GDM1 (cell line): ENCODE measurements around the gene MEIKIN.
"Not testable (repeated sequence)": the region's sequence is repeated elsewhere in the genome, so short reads cannot be mapped to it uniquely, and the experiment has no call there.

Source experiments
- DNase-seq: peaks from one replicate; lab custom pipeline; 2025; lab: John Stamatoyannopoulos, UW

The MEIKIN gene

DNA sequence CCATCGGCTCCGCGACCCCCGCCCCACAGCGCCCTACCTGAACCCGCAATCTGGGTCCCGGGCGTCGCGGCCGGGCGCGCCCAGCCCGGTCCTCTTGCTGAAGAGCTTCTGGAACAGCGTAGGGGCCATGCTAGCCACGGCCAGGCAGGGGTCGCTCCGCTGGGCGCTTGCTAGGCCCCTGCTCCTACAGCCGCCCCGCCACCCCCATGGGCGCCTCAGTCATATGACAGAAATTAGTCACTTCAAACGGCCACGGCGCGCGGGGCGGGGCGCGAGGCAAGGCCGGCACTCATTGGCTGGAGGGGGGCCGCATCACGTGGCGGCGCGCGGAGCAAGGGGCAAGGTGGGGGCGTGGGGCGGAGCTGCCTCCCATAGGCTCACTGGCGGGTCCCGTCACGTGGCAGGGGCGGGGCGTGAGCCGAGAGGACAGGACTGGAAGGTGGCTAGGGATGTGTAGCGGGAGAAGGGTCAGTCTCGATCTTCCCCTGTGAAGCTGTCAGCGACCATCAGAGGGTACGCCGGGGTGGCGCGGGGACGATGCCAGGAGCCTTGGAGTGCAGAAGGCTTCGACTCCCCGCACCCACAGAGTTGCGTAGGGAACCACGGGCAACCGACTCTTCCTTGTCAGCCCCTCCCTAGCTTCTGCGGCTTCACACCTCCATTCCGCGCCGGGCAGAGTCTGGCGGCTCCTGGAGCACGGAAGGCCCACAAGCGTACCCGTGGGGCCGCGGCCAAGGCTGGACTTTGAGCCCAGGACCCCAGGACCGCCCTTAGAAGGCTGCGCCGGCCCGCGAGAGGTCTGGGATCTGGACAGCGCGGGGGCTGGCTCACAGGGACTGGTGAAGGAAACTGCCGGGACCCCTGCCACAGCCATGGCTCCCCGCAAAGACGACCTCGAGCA is 148.4 kb downstream of the MEIKIN start, which contains the start of gene FNIP1:
FNIP1 (minus strand) TSS at position 225 of the 901 bp plus-strand sequence; CDS start at position 129, 96 bp downstream.
- peak; percentile 97 for DNase-seq

DNA sequence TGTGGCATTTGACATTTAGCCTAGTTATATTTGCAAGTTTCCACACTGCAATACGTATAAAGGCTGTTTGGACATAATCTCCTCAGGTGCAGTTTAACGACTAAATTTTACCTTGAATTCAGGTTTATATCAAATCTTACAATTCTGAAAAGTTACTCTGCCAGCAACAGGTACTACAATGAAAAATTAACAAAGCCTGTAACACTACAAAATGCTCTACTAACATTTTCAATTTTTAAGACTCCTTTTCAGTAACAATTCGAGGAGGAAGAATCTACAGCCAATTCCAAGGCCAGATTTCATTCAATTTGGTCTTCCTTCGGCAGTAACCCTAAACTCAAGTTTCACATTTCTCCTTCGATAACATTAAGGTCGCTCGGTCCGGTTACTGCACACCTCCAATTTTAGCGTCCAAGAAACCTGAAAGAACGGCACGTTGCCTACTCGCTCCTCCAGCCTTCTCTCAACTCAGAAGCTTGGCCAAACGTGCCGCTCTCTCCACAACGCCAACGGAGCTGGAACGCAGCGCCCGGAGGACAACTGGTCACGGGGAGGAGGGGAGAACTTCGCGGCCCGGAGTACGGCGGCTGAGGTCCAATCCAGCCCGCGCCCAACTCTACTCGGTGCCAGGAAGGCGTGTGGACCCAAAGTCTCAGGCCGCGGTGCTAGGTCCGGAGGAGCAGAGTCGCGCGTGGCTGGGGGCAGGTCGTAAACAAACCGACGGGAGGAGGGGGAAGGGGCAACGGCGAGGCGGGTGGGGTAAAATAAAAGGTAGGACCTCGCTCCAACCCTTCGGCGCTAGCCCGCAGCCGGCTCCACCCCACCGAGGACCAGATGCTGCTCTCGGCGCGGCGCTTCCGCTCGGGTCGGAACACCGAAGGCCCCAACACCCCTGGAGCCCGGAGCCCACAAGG is 149.3 kb downstream of the MEIKIN start:
- DNase-seq, result no peak

DNA sequence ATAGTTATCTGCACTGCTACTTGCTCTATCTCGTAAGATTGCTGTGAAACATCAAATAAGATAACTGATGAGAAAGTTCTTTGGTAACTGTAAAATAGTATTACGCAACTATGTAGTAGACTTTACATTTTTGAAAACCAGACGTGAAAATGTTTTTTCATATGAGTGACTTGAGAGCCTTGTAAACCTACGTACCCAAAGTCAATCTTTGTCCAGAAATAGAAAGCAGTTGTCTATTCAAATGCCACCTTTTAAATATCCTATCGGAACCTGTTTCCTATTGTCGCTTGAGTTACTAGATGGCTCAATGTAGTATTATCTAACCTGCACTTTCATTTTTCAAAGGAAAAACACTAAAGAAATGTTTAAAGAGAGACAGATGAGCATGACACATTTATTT is 150.2 kb downstream of the MEIKIN start:
- DNase-seq, result no peak

DNA sequence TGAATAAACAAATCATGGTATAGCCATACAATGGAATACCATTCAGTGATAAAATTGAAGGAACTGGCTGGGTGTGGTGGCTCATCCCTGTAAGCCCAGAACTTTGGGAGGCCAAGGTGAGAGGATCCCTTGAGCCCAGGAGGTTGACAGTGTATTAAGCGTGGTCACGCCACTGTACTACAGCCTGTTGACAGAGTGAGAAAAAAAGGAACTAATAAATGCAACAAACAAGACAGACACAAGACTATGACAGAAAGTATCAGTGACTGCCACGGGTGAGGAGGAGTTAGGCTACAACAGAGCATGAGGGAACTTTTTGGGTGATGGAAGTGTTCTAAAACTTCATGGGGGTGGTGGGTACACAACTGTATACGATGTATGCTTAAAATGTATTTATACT is 150.9 kb downstream of the MEIKIN start:
- DNase-seq, result no peak

DNA sequence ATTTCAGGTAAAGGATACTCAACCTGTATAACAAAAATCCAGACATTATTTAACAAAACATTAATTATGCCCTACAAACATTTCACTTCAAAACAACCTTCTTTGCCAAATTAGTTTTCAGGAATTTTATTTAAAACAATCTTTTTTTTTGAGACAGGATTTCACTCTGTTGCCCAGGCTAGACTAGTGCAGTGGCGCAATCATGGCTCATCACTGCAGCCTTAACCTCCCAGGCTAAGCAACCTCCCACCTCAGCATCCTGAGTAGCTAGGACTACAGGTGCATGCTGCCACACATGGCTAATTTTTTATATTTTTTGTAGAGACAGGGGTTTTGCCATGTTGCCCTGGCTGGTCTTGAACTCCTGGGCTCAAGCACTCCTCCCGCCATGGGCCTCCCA is 152.6 kb downstream of the MEIKIN start:
- DNase-seq, result no peak

DNA sequence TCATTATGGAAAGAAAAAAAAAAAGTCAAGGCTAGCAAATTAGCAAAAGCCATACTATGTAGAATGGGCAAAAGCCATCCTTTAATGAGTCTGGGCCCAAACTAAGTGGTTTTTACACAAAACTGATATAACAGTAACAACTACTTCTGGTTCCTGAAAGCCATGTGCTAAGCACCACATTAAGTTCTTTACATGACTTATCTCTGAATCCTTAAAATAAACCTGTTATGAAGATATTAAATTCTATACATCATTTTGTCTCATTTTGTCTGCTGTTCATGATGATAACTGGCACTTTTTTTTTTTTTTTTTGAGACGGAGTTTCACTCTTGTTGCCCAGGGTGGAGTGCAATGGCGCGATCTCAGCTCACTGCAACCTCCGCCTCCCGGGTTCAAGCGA is 153.6 kb downstream of the MEIKIN start:
- DNase-seq, result no peak

DNA sequence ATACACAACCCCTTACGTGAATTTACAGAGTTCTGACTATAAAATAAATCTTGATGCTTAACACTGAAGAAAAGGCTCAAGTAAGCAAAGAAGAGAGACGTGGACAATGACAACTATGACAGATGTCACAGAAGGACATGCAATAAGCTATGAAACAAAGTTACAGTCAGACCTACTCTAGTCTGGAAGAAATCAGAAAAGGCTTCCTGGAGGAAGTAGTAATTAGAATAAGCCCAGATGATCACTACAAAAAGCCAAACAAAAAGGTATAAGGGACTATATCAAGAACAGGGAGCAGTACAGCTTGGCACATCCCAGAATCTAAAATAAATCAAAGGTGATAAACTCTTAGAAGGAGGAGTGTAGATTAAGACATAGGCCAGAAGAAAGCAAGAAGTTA is 154.9 kb downstream of the MEIKIN start:
- no peak for DNase-seq

DNA sequence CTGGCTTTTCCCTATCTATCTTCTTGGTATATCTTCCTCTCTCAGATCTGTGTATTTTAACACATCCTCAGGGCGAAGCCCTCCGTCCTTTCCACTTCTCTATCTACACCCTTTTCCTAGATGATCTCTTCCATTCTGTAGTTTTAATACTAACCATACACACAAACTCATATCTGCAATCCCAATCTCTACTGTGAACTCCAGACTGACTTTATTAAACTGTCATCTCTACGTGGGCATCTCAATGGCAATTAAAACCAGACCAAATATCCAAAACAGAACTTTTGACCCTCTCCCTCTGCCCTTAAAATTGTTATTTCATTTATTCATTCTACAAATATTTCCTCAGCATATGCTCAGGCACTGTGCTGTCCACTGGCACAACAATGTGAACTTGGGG is 155.7 kb downstream of the MEIKIN start:
- DNase-seq, result no peak

DNA sequence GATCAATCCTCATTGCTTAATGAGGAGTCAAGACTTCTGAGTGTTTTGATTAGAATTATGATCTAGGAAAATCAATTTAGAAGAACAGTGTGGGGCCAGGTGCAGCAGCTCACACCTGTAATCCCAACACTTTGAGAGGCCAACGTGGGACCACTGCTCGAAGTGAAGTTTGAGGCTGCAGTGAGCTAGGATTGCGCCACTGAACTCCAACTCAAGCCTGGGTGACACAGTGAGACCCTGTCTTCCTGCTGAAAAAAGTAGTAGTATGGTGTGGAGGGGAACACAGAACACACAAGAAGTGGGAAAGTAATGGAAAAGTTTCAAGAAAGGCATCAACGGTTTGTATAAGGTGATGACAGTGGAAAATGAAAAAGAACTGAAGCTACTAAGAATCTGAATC is 157.7 kb downstream of the MEIKIN start:
- no peak for DNase-seq

DNA sequence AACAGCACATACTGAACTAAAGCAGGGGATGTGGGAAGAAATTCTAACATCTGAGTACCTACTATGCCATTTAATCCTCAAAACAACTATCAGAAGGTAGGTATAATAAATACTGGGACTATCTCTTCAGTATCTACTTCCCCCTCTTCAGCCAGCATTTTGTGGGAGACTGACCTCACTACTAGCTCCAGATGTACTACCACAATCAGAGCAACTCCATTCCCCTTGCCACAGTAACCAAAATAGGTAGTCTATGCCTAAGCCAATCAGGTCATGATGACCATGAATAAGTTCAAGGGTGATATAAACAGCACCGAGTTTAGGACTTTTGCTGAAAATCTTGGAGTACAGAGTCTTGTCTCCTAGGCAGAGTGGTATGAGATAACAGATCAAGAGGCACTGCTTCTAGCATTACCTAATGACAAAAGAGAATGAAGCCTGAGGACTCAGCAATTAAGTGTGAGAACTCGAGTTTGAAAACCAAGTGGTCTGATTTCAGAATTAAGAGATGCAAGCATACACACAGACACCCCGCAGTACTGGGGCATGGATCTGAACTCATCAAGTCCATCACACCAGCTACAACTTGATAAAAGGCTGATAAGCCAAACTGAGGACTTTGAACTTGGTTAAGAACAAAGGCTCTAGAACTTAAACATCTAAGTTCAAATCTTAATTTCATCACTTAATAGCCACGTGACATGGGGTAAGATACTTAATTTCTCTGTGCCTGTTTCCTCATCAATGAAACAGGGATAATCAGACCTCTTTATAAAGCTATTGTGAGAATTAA is 158.4 kb downstream of the MEIKIN start:
- DNase-seq, result no peak

DNA sequence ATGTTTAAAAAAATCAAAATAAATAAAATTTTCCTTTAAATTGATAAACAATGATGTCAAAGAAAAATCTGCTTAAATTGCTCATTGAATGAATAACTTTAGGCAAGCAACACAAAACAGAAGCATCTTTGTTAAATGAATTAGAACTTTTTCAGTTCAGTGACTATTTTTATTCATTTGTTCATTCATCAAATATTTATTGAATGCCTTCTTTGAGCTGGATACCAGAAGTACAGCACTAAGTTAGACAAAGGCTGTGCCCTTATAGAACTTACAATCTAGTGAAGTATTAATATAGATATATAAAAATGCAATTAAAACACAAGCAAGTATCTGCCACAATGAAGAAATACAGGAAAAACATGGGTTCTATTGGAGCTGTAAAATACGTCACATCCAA is 159.4 kb downstream of the MEIKIN start:
- DNase-seq, result no peak

DNA sequence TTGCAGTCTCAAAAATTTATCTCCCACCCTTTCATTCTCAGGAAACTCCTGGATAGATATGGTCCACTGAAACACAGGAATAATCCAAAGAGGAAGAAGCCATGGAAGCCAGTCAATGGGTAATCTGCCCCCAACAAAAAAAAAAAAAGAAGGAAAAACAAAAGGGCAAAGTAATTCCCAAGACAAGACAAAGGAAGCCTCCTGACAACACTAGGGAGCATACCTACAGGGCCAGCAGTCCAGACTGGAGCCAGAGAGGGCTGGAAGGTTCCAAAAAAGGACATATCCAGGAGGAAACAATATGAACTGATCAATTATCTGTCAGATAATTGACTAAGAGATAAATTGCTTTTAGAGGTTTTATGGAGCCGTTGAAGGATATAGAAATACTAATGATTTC is 161.6 kb downstream of the MEIKIN start:
- DNase-seq, result no peak

DNA sequence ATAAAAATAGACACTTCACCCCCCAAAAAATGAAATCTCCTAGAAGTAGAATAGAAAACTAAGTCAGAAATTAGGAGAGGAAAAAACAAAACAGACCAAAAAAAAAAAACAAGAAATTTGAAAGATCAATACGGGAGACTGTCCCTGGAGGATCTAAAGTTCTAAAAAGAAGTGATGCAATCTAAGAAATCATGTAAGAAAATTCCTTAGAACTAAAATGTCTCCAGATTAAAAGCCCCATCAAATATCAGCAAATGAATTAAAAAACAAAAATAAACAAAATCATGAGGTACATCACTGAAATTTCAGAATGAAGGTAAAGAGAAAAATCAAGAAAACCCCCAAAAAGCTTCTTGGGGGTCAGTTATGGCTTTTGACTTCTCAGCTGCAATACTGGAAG is 162.1 kb downstream of the MEIKIN start:
- no peak for DNase-seq

DNA sequence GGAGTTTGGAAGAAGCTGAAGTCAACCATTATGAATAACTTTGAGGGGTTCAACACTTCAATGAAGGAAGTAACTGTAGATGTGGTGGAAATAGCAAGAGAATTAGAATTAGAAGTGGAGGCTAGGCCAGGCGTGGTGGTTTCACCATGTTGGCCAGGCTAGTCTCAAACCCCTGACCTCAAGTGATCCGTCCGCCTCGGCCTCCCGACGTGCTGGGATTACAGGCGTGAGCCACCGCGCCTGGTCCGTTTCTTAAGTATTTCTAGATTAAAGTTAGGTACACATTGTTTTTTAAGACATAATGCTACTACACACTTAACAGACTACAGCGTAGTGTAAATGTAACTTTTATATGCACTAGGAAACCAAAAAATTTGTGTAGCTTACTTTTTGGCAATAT is 162.7 kb downstream of the MEIKIN start:
- DNase-seq, result no peak

DNA sequence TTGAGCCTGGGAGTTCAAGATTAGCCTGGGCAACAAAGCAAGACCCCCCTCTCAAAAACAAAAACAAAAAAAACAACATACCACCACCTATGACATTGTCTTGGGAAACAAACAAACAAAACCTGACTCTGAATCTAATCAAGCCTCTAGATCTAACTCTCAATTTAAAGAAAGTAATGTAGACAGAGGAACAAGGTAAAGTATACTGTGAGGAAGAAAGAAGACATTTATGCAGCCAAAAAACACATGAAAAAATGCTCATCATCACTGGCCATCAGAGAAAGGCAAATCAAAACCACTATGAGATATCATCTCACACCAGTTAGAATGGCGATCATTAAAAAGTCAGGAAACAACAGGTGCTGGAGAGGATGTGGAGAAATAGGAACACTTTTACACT is 167.3 kb downstream of the MEIKIN start:
- not testable (repeated sequence) for DNase-seq

DNA sequence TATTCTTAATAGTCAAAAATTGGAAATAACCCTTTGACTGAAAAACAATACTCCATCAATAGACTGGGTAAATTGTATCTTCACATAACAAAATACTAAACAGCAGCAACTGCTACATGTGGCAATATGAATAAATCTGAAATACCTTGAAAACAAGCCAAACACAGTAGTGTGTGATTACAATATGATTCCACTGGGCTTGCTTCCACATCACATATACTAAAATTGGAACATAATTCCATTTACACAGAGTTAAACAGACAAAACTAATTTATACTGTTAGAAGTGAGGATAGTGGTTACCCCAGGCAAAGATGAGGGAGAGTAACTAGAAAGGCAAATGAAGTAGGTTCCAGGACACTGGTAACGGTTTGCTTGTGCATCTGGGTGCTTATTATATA is 169.0 kb downstream of the MEIKIN start:
- no peak for DNase-seq

DNA sequence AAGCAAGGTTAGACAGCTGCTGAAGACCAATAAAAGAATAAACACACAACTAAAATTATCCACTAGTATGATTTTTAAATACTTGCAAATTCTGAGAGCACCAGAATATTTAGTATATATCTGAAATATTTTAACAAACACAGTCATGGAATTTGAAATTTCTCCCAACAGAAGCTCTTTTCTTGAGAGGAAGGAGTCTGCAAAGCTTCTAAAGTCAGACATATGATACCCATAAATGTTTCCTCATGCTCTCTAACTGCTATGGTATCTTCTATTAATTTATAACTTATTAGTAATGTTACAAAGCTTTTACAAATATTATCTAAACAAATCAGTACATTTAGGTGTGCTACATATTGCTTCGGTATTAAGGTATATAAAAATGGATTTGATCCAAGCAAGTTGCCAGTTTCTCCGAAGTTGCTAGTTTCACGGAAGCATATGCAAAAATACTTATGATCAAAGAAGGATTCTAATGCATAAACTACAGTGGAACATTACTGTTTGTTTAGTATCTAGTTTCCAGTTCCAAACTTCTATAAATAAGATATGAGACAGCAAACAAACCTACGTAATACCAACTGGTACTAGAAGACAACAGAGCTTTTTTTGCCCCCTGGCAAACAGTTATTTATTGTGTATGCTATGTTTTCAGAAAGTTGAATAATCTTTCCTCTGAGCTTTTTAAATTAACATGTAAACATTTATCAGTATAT is 170.7 kb downstream of the MEIKIN start:
- DNase-seq, result no peak

DNA sequence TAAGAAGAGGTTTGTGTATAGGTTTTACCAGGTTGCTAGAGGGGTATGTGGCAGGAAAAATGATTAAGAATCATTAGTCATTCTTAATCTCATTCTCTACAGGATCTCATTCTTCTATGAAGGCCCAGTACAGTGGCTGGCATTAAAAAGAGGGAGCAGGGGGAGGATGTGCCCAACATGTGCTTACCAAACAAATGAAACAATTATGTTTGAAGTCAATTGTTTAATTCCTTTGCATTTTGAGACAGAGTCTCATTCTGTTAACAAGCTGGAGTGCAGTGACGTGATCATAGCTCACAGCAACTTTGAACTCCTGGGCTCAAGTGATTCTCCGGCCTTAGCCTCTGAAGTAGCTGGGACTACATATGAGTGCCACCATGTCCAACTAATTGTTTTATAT is 171.7 kb downstream of the MEIKIN start:
- no peak for DNase-seq

DNA sequence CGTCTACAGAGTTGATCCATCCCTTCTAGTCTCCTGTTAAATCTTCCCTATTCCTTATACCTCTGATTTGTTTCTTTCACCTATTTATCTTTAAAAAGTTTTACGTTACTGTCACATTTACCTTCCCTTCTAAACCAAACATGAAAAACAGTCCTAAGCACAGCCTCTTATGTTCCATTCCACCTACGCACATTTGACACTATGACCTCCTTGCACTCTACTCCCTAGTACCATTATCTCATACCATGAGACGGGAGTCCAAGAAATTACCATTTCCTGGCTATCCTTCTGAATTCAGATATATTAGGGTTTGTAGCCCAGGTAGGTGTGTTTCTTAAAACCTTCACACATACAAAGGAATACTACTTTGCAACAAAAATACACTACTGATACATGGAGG is 173.8 kb downstream of the MEIKIN start:
- DNase-seq, result no peak

DNA sequence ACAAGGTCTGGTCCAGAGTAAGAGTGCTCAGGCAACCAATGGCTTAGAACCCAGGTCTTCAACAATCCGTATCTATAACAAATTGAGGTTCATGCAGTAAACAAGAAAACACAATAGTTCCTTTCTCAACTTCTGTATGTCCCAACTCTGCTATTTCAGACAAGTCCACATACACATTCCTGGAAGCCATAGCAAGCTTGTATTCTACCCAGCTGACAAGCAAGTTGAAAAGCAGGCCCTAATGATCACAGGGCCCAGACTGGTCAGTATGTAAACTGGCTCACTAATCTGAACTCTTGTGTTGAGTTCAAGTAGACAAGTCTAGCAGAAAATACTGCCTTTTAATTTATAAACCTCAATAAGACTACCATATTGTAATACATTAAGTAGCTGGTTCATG is 175.5 kb downstream of the MEIKIN start:
- no peak for DNase-seq

DNA sequence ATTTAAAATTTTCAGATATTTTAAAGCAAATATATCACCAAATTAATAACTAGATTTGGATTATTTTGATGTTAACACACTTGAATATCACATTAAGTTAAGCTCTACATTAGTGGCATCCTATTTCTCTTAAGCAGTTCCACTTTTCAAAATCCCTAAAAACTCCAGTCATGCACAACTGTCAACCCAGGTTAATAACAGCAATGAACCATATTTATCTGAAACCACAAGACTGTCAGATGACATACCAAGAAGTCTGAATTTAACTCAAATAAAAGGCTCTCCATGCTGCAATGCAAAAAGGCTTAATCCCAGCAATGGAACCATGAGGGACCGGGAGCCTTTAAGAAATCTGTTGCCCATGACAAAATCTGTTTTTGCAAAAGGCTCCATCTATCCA is 176.1 kb downstream of the MEIKIN start:
- no peak for DNase-seq

DNA sequence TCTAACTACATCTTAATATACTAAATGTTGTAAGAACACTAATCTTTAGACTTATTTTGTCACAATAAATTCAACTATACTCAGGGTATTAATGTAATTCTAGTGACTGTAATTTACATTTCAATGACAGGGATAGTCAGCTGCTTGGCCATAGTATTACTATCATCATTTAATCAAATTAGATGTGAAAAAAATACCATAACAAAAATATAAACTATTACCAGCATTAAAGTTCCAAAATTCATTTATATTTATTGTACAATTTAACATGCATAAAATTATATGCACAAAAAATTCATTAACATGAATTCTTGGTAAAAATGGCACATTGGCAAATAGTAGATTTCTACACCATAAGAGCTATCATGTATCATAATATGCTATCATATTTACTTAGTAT is 177.6 kb downstream of the MEIKIN start:
- no peak for DNase-seq
